CD14-positive monocyte (primary cell): ENCODE results near the gene DDX5. TPM values are rescaled to one million over a fixed set of nuclear protein-coding genes. Genes with fewer than 3 reads are reported as not detected.

Experiments used
- DNase-seq, 3 donors: peaks; one replicate each; pipeline ENCODE4 v3.0.0-alpha.2; 2011 to 2022
- H2AFZ ChIP-seq: 2 replicates; pipeline ENCODE4 v1.6.0; 2012; ENCODE audit warnings: mild to moderate bottlenecking, low read depth, low read length, inconsistent platforms; ENCODE audit not compliant: insufficient read depth, poor library complexity, severe bottlenecking
- H3K27ac ChIP-seq, 2 donors: 1 replicate in 1 of 2; 2 replicates in 1 of 2; pipeline ENCODE4 v1.5.1; 2012 to 2013; ENCODE audit warnings: low read length in 2 of 2, control low read depth in 1 of 2, inconsistent platforms in 1 of 2, low read depth in 1 of 2, mild to moderate bottlenecking in 1 of 2
- H3K27me3 ChIP-seq, 2 donors: one replicate each; pipeline versions ENCODE4 v1.6.0 to v1.6.1; 2011 to 2013; ENCODE audit warnings: low read length in 2 of 2; ENCODE audit not compliant: control insufficient read depth in 2 of 2, insufficient read depth in 2 of 2
- H3K36me3 ChIP-seq, 2 donors: replicated peaks in 1 of 2; 1 replicate in 1 of 2; 2 replicates in 1 of 2; pipeline versions ENCODE4 v1.5.1 to v1.6.1; 2012 to 2013; ENCODE audit warnings: low read length in 2 of 2, control low read depth in 1 of 2, inconsistent platforms in 1 of 2, mild to moderate bottlenecking in 1 of 2; ENCODE audit not compliant: insufficient read depth in 2 of 2, control insufficient read depth in 1 of 2
- H3K4me1 ChIP-seq, 2 donors: 1 replicate in 1 of 2; 2 replicates in 1 of 2; pipeline versions ENCODE4 v1.5.1 to v1.6.1; 2012 to 2013; ENCODE audit warnings: low read length in 2 of 2, control low read depth in 1 of 2, inconsistent platforms in 1 of 2, mild to moderate bottlenecking in 1 of 2, moderate library complexity in 1 of 2; ENCODE audit not compliant: insufficient read depth in 2 of 2, control insufficient read depth in 1 of 2
- H3K4me2 ChIP-seq: replicated peaks from 2 replicates; pipeline ENCODE3; 2012; ENCODE audit warnings: low read length, moderate library complexity, mild to moderate bottlenecking; ENCODE audit not compliant: poor library complexity, severe bottlenecking; ENCODE audit errors: extremely low read depth
- H3K4me3 ChIP-seq, 3 experiments: fragments of 200-600 bp in 1 of 3; sonication (generic) in 1 of 3; replicated peaks in 1 of 3; 1 replicate in 2 of 3; 2 replicates in 1 of 3; pipeline ENCODE4 v1.5.1; 2011 to 2013; ENCODE audit warnings: low read length in 3 of 3, mild to moderate bottlenecking in 3 of 3, control low read depth in 2 of 3, low read depth in 2 of 3, inconsistent platforms in 1 of 3, moderate library complexity in 1 of 3
- H3K79me2 ChIP-seq: 2 replicates; pipeline ENCODE4 v1.6.0; 2012; ENCODE audit warnings: mild to moderate bottlenecking, control low read depth, inconsistent platforms, low read length, moderate library complexity; ENCODE audit not compliant: insufficient read depth
- H3K9ac ChIP-seq: 2 replicates; pipeline ENCODE4 v1.6.0; 2017; ENCODE audit warnings: low read length, mild to moderate bottlenecking; ENCODE audit not compliant: insufficient read depth, poor library complexity, severe bottlenecking
- H3K9me3 ChIP-seq, 2 donors: replicated peaks in 1 of 2; 1 replicate in 1 of 2; 2 replicates in 1 of 2; pipeline versions ENCODE4 v1.5.1 to v1.6.1; 2012 to 2013; ENCODE audit warnings: low read length in 2 of 2, control low read depth in 1 of 2; ENCODE audit not compliant: control insufficient read depth in 1 of 2, insufficient read depth in 1 of 2
- H4K20me1 ChIP-seq: 2 replicates; pipeline ENCODE4 v1.6.0; 2012; ENCODE audit warnings: mild to moderate bottlenecking, low read length, control low read depth, moderate library complexity; ENCODE audit not compliant: insufficient read depth
- H3K27ac Mint-ChIP-seq, 7 donors: one replicate each; pipeline ENCODE4 v1.8.0; 2020; ENCODE audit warnings: mild to moderate bottlenecking in 7 of 7, mixed read lengths in 7 of 7, moderate library complexity in 6 of 7, inconsistent platforms in 2 of 7
- H3K27me3 Mint-ChIP-seq, 3 donors: one replicate each; pipeline ENCODE4 v1.8.0; 2021 to 2022; ENCODE audit warnings: low read depth in 3 of 3, mild to moderate bottlenecking in 3 of 3, mixed read lengths in 3 of 3, moderate library complexity in 3 of 3, inconsistent platforms in 1 of 3
- H3K36me3 Mint-ChIP-seq, 2 donors: one replicate each; pipeline ENCODE4 v1.8.0; 2020; ENCODE audit warnings: mixed read lengths in 2 of 2, inconsistent platforms in 1 of 2, mild to moderate bottlenecking in 1 of 2
- H3K4me1 Mint-ChIP-seq: one replicate; pipeline ENCODE4 v1.8.0; 2020; ENCODE audit warnings: mild to moderate bottlenecking, mixed read lengths
- H3K4me3 Mint-ChIP-seq, 2 donors: one replicate each; pipeline ENCODE4 v1.8.0; 2020; ENCODE audit warnings: mild to moderate bottlenecking in 2 of 2, mixed read lengths in 2 of 2, moderate library complexity in 1 of 2
- H3K9me3 Mint-ChIP-seq, 7 donors: one replicate each; pipeline ENCODE4 v1.8.0; 2020 to 2022; ENCODE audit warnings: mixed read lengths in 7 of 7, mild to moderate bottlenecking in 6 of 7, moderate library complexity in 6 of 7, inconsistent platforms in 2 of 7
- WGBS: methylation state at CpG from one replicate; pipeline ENCODE4 v1.1.5; 2013; ENCODE audit warnings: missing lambda C conversion rate; ENCODE audit not compliant: insufficient coverage; 5-methylcytosine and 5-hydroxymethylcytosine counted together
- intact Hi-C, 2 donors: fragments of 100-400 bp; cut with micrococcal nuclease; formaldehyde crosslinking; loops; one replicate each; pipeline versions ENCODE4 v1.15.0 to v1.15.1; 2023
- polyA plus RNA-seq, 3 donors: library from polyadenylated mRNA; depleted of rRNA in 1 of 3; unstranded in 2 of 3; stranded (reverse) in 1 of 3; fragments of 300-500 nt in 2 of 3; fragments of >200 nt in 1 of 3; fragmentation: Illumina TruSeq in 2 of 3; gene quantifications; 1 replicate in 2 of 3; 2 replicates in 1 of 3; pipeline ENCODE4 v1.2.3, GENCODE V29; 2012 to 2021
- TF ChIP-seq, protein P1 (sequence below): fragments of 200-600 bp; IDR thresholded peaks from one replicate; pipeline ENCODE4 v1.8.0; 2022; ENCODE audit warnings: antibody characterized with exemption, mild to moderate bottlenecking

DDX5 gene
- polyA plus RNA-seq, 3 donors: 642 to 2,061 (median 777) TPM

DNA sequence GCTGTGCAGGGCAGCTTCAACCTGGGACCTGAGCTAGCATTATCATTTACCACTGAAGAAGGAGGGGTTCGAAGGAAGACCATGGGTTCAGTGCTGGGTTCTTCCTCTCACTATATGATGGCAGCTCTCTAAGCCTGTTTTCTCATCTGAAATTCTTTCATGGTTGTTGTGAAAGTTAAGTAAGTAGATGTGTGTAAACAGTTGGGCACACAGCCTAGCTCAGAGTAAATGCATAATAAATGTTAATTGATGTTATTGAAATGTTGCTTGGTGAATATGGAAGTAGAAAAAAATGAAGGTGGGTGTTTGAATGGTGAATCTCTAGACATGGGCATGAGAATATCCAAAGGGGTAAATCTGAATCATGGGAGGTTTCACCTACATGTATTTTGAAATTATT, 9.7 kb upstream of the DDX5 start:
- WGBS: no CpG with 5 or more reads among the region's 1 CpG
- no peaks in the 10 kb centered on the region for H3K27me3 Mint-ChIP-seq
- H4K20me1 ChIP-seq: peaks cover 6% of the 10 kb centered on the region
- intact Hi-C loops: no loop called here
- H3K27me3 ChIP-seq: no peaks in the 10 kb centered on the region
- H3K9me3 Mint-ChIP-seq: no peaks in the 10 kb centered on the region
- TF ChIP-seq, protein P1, sequence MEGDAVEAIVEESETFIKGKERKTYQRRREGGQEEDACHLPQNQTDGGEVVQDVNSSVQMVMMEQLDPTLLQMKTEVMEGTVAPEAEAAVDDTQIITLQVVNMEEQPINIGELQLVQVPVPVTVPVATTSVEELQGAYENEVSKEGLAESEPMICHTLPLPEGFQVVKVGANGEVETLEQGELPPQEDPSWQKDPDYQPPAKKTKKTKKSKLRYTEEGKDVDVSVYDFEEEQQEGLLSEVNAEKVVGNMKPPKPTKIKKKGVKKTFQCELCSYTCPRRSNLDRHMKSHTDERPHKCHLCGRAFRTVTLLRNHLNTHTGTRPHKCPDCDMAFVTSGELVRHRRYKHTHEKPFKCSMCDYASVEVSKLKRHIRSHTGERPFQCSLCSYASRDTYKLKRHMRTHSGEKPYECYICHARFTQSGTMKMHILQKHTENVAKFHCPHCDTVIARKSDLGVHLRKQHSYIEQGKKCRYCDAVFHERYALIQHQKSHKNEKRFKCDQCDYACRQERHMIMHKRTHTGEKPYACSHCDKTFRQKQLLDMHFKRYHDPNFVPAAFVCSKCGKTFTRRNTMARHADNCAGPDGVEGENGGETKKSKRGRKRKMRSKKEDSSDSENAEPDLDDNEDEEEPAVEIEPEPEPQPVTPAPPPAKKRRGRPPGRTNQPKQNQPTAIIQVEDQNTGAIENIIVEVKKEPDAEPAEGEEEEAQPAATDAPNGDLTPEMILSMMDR: no peak
- H3K36me3 Mint-ChIP-seq: peaks cover 67 to 80% of the 10 kb centered on the region in 2 donors
- H3K4me1 ChIP-seq: no peaks in the 10 kb centered on the region
- no peak for DNase-seq
- H3K9ac ChIP-seq: no peak overlapping the region
- no peak overlapping the region for H3K4me3 Mint-ChIP-seq
- H3K27ac ChIP-seq: no peak overlapping the region
- H3K4me2 ChIP-seq: no peak overlapping the region
- peaks cover 8% of the 10 kb centered on the region for H3K4me1 Mint-ChIP-seq
- H2AFZ ChIP-seq: no peak overlapping the region
- peaks cover 68 to 100% of the 10 kb centered on the region in 2 donors for H3K36me3 ChIP-seq
- no peaks in the 10 kb centered on the region for H3K9me3 ChIP-seq
- H3K79me2 ChIP-seq: no peaks in the 10 kb centered on the region
- H3K27ac Mint-ChIP-seq: no peak overlapping the region
- H3K4me3 ChIP-seq: no peak overlapping the region

DNA sequence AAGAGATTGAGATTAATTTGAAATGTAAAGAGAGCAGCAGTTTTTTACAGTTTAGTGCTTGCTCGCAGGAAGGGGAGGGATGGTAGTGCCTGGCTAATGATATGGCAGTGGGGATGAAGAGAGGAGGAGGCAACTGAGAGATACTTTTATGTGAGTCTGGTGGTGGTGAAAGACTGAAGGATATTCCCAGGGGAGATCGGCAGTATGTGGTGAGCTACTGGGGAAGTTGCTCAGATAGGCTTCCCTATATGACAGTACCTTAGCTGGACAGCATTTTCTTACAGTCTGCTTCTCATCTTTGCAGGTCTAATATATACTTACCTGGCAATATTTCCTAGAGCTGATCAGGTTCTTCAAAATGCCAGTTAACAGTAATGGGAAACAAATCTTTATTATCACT, 9.3 kb upstream of the DDX5 start:
- Mint-ChIP-seq H3K4me3 (no peak overlapping the region), H3K4me1 (peaks cover 8% of the 10 kb centered on the region), H3K27ac (peak overlapping the region in 1 of 7 donors; percentile 34), H3K9me3 (no peaks in the 10 kb centered on the region), H3K36me3 (peaks cover 71 to 82% of the 10 kb centered on the region in 2 donors), H3K27me3 (no peaks in the 10 kb centered on the region)
- DNase-seq: no peak
- H3K27ac ChIP-seq: no peak overlapping the region
- intact Hi-C loops: no loop called here
- peaks cover 6% of the 10 kb centered on the region for H4K20me1 ChIP-seq
- no peak overlapping the region for H3K9ac ChIP-seq
- no peaks in the 10 kb centered on the region for H3K4me1 ChIP-seq
- no peaks in the 10 kb centered on the region for H3K27me3 ChIP-seq
- TF ChIP-seq, protein P1: no peak
- H3K36me3 ChIP-seq: peaks cover 69 to 100% of the 10 kb centered on the region in 2 donors
- 100% methylated on average over 1 of the region's 2 CpGs for WGBS
- no peaks in the 10 kb centered on the region for H3K9me3 ChIP-seq
- H3K79me2 ChIP-seq: peaks cover 3% of the 10 kb centered on the region
- H3K4me2 ChIP-seq: no peak overlapping the region
- no peak overlapping the region for H2AFZ ChIP-seq
- H3K4me3 ChIP-seq: no peak overlapping the region
